Bronchial epithelial cell (primary cell): ENCODE measurements around the gene SRXN1. TPM values are rescaled to one million over a fixed set of nuclear protein-coding genes. Genes with fewer than 3 reads are reported as not detected.

ENCODE experiments used
- DNase-seq: peaks from one replicate; pipeline ENCODE4 v3.0.0-alpha.2; 2010; ENCODE audit warnings: low read depth
- FAIRE-seq: peaks from 2 replicates; lab custom pipeline; 2011; peaks lifted over from hg19 to GRCh38; lab: Jason Lieb, UNC
- H3K27me3 ChIP-seq: 2 replicates; pipeline ENCODE4 v1.5.1; 2011; ENCODE audit warnings: low read length; ENCODE audit not compliant: control insufficient read depth, insufficient read depth
- H3K36me3 ChIP-seq: 2 replicates; pipeline ENCODE4 v1.5.1; 2011; ENCODE audit warnings: low read length; ENCODE audit not compliant: control insufficient read depth, insufficient read depth
- H3K4me3 ChIP-seq: 2 replicates; pipeline ENCODE4 v1.5.1; 2011; ENCODE audit warnings: mild to moderate bottlenecking, low read depth, low read length, control low read depth
- CTCF ChIP-seq: IDR thresholded peaks from 2 replicates; pipeline ENCODE4 v1.5.1; 2011; ENCODE audit warnings: mild to moderate bottlenecking, moderate library complexity, low read length, control low read depth, inconsistent platforms; ENCODE audit not compliant: insufficient read depth, severe bottlenecking
- total RNA-seq: library from RNA; depleted of rRNA; stranded (reverse); fragments of >200 nt; gene quantifications from 2 replicates; pipeline ENCODE4 v1.2.1, GENCODE V29; 2014

Gene SRXN1
- total RNA-seq, 1 donor from 2014 or later, result 146 TPM

GRCh38 chr20:609371-609964 lies 43.5 kb downstream of the SRXN1 start:
- no peaks in the 10 kb centered on the region for H3K36me3 ChIP-seq
- no peak for TF ChIP-seq CTCF
- no peak overlapping the region for H3K4me3 ChIP-seq
- FAIRE-seq, result no peak
- no peak for DNase-seq
- peaks cover 40% of the 10 kb centered on the region for H3K27me3 ChIP-seq

GRCh38 chr20:608970-609369 lies 44.0 kb downstream of the SRXN1 start:
- Histone ChIP-seq H3K36me3 (no peaks in the 10 kb centered on the region), H3K27me3 (peaks cover 40% of the 10 kb centered on the region), H3K4me3 (no peak overlapping the region)
- DNase-seq (no peak), FAIRE-seq (no peak)
- TF ChIP-seq CTCF, result no peak

- TF ChIP-seq CTCF, result no peak
- FAIRE-seq, result peak; percentile 13
- peaks cover 36% of the 10 kb centered on the region for H3K27me3 ChIP-seq
- H3K36me3 ChIP-seq, result no peaks in the 10 kb centered on the region
- no peak overlapping the region for H3K4me3 ChIP-seq
- no peak for DNase-seq
These were observed 45.5 kb downstream of the SRXN1 start for GRCh38 chr20:607476-607875.

- no peaks in the 10 kb centered on the region for H3K36me3 ChIP-seq
- TF ChIP-seq CTCF, result no peak
- H3K4me3 ChIP-seq, result no peak overlapping the region
- no peak for DNase-seq
- no peak for FAIRE-seq
- H3K27me3 ChIP-seq, result peaks cover 17% of the 10 kb centered on the region
These were observed 47.8 kb downstream of the SRXN1 start for GRCh38 chr20:605237-605636.

GRCh38 chr20:603116-603640 lies 49.8 kb downstream of the SRXN1 start:
- DNase-seq (no peak), FAIRE-seq (no peak)
- H3K36me3 ChIP-seq, result no peaks in the 10 kb centered on the region
- no peak for TF ChIP-seq CTCF
- H3K27me3 ChIP-seq, result peaks cover 2% of the 10 kb centered on the region
- H3K4me3 ChIP-seq, result no peak overlapping the region
